Skin epidermis (tissue), 12 donors: ENCODE results near the gene FAM227A.

Source experiments
- H3K27ac ChIP-seq, 21 experiments: fragments of 200-600 bp; sonication (generic) in 11 of 21; one replicate each; pipeline ENCODE4 v1.5.0; 2020; ENCODE audit warnings: mild to moderate bottlenecking in 3 of 21, inconsistent platforms in 2 of 21, moderate library complexity in 2 of 21
- H3K4me3 ChIP-seq, 7 experiments: fragments of 200-600 bp; sonication (generic) in 2 of 7; one replicate each; pipeline ENCODE4 v1.5.0; 2020; ENCODE audit warnings: inconsistent platforms in 2 of 7, mild to moderate bottlenecking in 2 of 7, moderate library complexity in 1 of 7

The FAM227A gene

DNA sequence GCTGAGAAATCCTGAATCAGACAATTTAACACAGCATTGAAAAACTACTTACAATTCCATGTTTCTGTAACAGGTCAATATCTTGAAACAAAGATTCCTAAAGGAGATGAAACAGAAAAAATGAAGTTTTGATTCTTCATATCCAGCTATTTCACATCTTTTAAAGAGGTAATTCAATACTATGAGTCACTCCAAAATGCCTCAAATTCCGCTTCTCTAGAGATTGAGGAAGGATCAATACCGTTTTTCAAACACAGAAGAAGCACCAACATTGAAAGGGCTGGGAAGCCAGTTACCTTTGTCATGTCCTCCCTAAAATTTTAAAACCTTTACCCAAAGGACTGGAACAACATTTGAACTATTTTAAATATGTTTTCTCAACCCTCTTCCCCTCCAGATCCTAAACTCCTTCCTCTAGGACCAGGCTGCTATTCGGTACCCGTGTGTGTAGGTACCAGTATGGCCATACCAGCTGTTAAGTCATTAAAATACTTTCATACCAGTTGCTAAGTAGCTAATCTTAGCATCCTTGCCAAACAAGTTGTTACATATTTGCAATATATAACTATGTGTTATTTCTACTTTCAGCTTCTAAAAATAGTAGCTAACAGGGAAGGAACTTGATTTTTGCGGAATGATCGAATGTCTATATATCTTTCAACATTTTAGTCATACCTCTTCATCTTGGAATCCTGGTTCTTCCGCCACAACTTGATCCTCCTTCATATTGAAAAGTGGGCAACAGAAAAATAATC lies 88.5 kb downstream of the FAM227A start:
- no peak overlapping the region for H3K4me3 ChIP-seq

DNA sequence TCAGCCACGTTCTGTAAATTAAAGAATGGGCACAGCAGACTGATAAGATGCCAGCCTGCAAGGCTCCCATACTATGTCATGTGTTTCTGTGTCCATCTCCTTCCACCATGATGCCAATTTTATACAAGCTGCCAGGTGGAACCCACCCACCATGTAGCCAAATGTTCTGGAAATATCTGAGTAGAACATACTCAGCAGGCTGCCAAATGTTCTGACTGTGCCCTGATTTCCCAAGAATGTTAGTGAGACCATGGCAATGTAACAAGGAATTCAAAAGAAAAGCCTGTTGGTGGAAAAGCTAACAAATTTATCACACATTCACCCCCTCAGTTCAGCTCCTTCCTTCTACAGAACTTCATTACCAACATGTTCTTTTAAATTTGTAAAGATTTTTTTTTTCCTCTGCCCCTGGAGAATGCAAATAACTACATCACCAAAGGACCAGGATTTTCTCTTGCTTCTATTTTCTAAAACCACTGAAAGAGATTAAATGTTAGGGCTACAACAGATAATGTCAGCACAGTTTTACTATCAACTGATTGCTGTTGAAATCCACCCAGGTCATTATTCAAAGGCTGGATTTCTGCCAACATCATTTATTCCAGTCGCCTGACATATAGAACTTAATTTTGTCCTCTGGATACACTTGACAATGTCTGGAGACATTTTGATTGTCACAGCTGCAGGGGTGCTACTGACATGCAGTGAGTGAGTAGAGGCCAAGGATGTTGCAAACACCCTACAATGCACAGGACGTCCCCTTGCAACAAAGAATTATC lies 89.3 kb downstream of the FAM227A start:
- Histone ChIP-seq H3K27ac (no peak overlapping the region), H3K4me3 (no peak overlapping the region)

More for the DNA sequence above, 88.5 kb downstream of the FAM227A start:
- peak overlapping the region in 1 of 21 experiments; percentile 2 for H3K27ac ChIP-seq

DNA sequence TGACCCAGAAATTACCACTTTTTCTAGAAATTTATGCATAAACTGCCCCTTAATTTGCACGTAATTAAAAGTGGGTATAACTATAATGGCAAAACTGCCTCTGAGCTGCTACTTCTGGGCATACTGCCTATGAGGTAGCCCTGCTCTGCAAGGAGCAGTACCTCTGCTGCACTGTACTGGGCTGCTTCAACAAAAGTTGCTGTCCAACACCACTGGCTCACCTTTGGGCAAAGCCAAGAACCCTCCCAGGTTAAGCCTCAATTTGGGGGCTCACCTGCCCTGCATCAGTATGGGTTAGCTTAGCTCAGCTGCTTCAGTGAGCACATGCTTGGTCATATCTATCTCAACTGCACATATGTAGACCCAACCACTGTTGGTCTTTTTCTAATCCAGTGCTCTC lies 90.8 kb downstream of the FAM227A start:
- no peak overlapping the region for H3K27ac ChIP-seq
- H3K4me3 ChIP-seq = no peak overlapping the region

DNA sequence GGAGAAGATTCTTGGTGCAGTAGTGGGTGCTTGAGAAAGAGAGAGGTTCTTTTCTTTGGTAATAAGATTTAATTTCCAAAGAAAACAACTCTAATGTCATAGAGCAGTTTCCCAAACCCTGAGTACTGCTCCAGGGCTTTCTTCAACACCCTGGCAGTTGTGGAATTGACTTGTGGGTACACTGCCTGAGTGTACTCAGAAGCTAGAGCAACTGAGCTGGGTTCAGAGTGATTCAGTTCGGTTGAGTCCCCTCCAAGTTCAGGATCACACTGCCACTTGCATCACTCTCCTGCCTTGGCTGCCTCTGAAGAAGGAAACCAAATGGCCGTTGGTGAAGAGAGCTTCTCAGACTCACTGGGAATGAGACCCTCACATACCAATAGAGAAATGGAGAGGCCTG lies 91.5 kb downstream of the FAM227A start:
- Histone ChIP-seq H3K4me3 (no peak overlapping the region), H3K27ac (no peak overlapping the region)

DNA sequence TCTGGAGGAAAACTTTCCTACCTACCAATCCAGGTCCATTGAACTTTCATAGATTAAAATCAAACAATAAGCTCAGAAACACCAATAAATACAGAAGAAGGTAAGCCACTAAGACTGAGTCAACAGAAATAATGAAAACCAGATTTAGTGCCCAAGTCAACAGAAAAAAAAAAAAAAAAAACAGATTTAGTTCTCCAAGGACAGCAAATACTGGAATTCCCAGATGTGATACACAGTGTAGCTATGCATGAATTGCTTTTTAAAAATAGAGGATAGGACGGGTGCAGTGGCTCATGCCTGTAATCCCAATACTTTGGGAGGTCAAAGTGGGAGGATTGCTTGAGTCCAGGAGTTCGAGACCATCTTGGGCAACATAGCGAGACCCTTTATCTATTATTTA lies 101.9 kb downstream of the FAM227A start:
- Histone ChIP-seq H3K4me3 (no peak overlapping the region), H3K27ac (no peak overlapping the region)

DNA sequence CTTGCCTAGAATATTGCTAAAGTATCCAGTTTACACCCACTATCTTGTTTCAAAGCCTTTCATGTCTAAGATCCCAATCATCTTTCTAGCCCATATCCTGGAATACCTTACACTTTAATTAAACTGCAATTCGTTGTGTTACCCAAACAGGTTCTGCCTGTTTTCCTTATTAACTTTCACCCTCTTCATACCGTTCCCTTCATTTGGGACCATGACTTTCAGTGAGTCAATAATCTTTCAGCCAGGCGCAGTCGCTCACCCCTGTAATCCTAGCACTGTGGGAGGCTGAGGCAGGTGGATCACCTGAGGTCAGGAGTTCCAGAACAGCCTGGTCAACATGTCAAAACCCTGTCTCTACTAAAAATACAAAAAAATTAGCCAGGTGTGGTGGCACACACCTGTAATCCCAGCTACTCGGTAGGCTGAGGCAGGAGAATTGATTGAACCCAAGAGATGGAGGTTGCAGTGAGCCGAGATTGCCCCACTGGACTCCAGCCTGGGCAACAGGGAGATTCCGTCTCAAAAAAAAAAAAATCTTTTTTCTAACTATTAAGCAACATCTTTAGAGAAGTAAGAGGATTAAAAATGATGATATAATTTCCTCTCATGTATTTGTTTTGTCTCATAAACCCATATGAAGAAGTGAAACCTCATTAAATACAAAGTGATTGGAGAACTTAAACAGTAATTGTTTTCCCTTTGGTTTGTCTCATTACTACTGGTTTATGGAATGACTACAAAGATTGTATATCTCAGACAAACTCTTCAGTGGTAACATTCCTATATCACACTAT lies 106.9 kb downstream of the FAM227A start:
- Histone ChIP-seq H3K4me3 (no peak overlapping the region), H3K27ac (peak overlapping the region in 1 of 21 experiments; percentile 63)

DNA sequence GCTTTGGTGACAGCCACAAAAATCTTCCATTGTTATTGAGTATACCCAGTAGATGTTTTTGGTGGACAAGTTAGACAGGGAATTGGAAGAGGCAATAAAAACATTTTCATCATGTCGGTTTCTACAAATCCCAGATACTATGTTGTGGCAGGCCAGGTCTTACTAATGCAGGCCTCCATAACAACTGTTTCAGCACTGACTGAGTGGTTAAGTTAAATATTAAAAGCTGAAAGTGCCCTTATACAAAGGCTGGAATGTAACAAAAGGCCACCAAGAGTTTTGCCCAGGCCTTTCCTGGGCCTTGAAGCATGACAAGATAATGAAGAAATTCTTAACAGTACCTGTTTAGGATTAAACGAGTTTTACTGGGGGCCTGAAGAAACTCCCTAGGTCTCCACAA lies 115.5 kb downstream of the FAM227A start:
- Histone ChIP-seq H3K4me3 (no peak overlapping the region), H3K27ac (no peak overlapping the region)

DNA sequence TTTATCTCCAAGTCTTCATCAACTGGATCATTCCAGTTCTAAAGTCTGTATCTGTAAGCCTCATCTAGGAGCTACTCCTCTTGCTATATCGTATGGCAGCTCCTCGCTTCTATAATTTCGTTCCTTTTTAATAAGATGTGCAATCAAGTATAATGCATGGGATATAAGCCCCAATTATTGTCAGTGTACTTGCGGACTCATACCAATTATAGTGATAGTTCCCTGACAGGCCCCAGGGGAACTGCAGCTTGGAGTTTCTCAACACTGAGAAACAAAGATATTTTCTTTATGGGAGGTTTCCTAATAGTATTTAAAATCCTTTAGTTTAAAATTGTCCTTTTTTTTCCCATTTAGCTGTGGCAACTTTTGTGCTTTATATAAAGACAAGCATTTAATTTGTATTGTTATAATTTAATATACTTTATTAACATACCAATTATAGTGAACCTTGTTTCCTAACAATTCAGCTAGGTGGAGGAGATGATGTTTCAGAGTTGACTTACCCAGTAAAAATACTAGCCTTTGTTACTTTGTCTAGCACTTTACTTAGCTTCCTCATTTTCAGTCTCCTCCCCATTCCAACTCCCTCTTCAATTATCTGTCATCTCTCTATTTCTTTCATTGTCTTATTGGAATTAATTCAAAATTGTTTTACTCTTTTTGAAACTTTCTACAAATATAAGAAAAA lies 124.8 kb downstream of the FAM227A start:
- no peak overlapping the region for H3K4me3 ChIP-seq
- peak overlapping the region in 1 of 21 experiments; percentile 47 for H3K27ac ChIP-seq
